ENCODE results near the gene MYL9.

MYL9 gene

DNA sequence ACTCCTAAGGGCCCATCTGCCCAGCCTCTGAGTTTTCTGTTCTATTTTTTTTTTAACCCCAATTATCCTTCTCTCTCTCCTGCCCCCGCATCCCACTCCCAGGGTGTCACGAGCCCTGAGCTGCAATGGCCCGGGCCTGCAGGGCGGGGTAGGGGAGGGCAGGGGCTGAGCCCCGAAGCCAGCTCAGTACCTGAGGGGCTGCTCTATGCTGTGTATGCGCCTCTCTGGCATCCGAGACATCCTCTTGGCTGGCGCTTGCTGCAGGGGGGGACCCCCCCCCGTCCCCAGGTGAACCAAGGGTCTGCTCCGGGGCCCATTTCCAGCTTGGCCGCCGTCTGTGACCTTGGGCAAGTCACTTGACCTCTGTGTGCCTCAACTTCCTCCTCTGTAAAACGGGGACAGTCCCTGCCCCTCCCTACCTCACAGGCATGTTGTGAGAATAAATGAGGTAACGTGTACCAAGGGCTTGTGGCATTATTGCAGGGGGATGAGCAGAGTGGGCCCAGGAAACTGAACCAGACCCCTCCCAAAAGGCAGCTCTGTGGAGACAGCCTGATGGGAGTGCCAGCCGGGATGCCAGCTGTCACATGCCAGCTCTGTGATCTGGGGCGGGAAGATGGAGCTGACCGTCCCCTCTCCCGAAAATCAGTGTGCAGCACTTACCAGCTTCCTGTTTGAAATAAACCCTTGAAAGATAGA lies 13.0 kb upstream of the MYL9 start:
- peaks cover 37% of the 10 kb centered on the region for H3K36me3 ChIP-seq (ENCODE audit: insufficient read depth, low read length)
- H3K27me3 ChIP-seq (ENCODE audit: control insufficient read depth in 1 of 2, insufficient read depth in 2 of 2, low read length in 2 of 2), result no peaks in the 10 kb centered on the region
- H3K4me1 ChIP-seq (ENCODE audit: insufficient read depth, low read length), result peaks cover 35% of the 10 kb centered on the region
- H3K9ac ChIP-seq (ENCODE audit: low read length), result no peak overlapping the region
- no peaks in the 10 kb centered on the region for H3K9me3 ChIP-seq (ENCODE audit: low read length)
- peak overlapping the region; percentile 73 for H3K27ac ChIP-seq (ENCODE audit: low read depth, low read length)
- H3K4me3 ChIP-seq (ENCODE audit: low read depth in 1 of 2, low read length in 2 of 2), result no peak overlapping the region

DNA sequence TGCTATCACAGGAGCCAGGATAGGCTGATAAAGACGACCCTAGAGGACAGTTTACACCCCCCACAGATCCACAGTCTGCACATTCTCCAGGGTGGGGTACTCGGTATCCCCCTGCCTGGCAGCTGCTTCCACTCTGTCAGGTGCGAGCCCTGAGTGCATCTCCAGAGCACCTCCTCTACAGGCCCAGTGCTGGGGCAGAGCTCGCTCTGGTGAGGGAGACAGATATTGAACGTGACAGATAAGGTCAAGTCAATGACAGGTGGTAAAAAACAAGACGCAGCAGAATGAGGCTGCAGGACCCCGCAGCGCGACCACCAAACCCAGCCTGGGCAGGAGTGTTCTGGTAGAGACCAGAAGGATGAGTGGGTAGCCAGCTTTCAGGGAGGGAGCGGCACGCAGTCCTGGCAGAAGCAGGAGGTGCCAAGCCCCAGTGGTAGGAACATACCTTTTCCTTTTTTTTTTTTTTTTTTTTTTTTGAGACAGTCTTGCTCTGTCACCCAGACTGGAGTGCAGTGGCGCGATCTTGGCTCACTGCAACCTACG lies 12.4 kb upstream of the MYL9 start:
- Histone ChIP-seq H3K27ac (ENCODE audit: low read depth, low read length) (no peak overlapping the region), H3K9me3 (ENCODE audit: low read length) (no peaks in the 10 kb centered on the region), H3K9ac (ENCODE audit: low read length) (no peak overlapping the region), H3K4me3 (ENCODE audit: low read depth in 1 of 2, low read length in 2 of 2) (no peak overlapping the region), H3K4me1 (ENCODE audit: insufficient read depth, low read length) (peaks cover 29% of the 10 kb centered on the region), H3K27me3 (ENCODE audit: control insufficient read depth in 1 of 2, insufficient read depth in 2 of 2, low read length in 2 of 2) (no peaks in the 10 kb centered on the region), H3K36me3 (ENCODE audit: insufficient read depth, low read length) (peaks cover 33% of the 10 kb centered on the region)

DNA sequence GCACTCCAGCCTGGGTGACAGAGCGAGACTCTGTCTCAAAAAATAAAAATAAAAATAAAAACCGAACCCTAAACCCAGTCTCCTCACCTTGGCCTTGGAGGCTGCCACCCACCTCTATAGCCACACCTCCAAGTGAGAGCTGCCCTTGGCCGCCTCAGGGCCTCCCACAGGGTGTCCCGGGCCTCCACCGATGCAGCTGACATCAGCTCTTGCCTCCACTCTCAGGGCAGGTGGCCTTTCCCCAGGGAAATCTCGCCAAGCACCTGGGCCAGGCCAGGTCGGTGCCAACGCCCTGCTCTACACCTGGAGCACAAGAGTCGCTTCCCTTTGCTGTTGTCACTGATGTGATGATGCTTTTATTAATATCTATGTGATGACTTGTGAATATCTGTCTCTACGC lies 8.9 kb upstream of the MYL9 start:
- H3K27ac ChIP-seq (ENCODE audit: low read depth, low read length), result no peak overlapping the region
- H3K4me1 ChIP-seq (ENCODE audit: insufficient read depth, low read length), result peaks cover 7% of the 10 kb centered on the region
- no peaks in the 10 kb centered on the region for H3K9me3 ChIP-seq (ENCODE audit: low read length)
- H3K9ac ChIP-seq (ENCODE audit: low read length), result no peak overlapping the region
- H3K36me3 ChIP-seq (ENCODE audit: insufficient read depth, low read length), result peaks cover 4% of the 10 kb centered on the region
- no peak overlapping the region for H3K4me3 ChIP-seq (ENCODE audit: low read depth in 1 of 2, low read length in 2 of 2)
- no peaks in the 10 kb centered on the region for H3K27me3 ChIP-seq (ENCODE audit: control insufficient read depth in 1 of 2, insufficient read depth in 2 of 2, low read length in 2 of 2)

DNA sequence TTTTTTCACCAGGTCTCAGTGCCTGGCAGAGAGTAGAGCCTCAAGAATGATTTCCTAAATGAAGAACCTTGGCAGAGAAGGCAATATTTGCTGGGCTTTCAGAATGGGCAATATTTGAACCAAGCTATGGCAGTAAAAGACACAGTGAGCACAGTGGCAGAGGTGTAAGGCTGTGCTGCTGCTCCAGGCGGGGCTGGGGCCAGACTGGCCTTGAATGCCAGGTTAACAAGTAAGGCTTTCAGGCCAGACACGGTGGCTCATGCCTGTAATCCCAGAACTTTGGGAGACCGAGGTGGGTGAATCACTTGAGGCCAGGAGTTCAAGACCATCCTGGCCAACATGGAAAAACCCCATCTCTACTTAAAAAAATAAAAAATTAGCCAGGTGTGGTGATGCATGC lies 8.5 kb upstream of the MYL9 start:
- H3K4me3 ChIP-seq (ENCODE audit: low read depth in 1 of 2, low read length in 2 of 2), result no peak overlapping the region
- peaks cover 2% of the 10 kb centered on the region for H3K4me1 ChIP-seq (ENCODE audit: insufficient read depth, low read length)
- no peaks in the 10 kb centered on the region for H3K27me3 ChIP-seq (ENCODE audit: control insufficient read depth in 1 of 2, insufficient read depth in 2 of 2, low read length in 2 of 2)
- no peak overlapping the region for H3K27ac ChIP-seq (ENCODE audit: low read depth, low read length)
- no peaks in the 10 kb centered on the region for H3K36me3 ChIP-seq (ENCODE audit: insufficient read depth, low read length)
- H3K9me3 ChIP-seq (ENCODE audit: low read length), result no peaks in the 10 kb centered on the region
- H3K9ac ChIP-seq (ENCODE audit: low read length), result no peak overlapping the region

DNA sequence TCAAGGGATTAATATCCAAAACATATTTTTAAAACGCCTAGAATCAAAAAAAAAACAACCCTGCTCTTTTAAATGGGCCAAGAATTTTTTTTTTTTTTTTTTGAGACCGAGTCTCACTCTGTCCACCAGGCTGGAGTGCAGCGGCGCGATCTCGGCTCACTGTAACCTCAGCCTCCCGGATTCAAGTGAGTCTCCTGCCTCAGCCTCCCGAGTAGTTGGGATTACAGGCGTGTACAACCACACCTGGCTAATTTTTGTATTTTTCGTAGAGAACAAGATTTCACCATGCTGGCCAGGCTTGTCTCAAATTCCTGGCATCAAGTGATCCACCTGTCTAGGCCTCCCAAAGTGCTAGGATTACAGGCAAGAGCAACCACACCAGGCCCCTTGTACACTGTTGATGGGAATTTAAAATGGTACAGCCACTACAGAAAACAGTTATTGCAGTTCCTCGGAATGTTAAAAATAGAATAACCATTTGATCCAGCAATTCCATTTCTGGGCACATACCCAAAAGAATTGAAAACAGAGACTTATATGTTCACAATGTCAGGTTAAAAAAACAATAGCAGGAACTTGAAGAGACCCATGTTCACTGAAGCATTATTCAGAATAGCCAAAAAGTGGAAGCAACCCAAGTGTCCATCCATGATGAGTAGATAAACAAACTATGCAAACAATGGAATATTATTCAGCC lies 3.1 kb upstream of the MYL9 start:
- Histone ChIP-seq H3K9me3 (ENCODE audit: low read length) (no peaks in the 10 kb centered on the region), H3K27ac (ENCODE audit: low read depth, low read length) (peak overlapping the region; percentile 68), H3K9ac (ENCODE audit: low read length) (no peak overlapping the region), H3K36me3 (ENCODE audit: insufficient read depth, low read length) (peaks cover 10% of the 10 kb centered on the region), H3K4me3 (ENCODE audit: low read depth in 1 of 2, low read length in 2 of 2) (no peak overlapping the region), H3K27me3 (ENCODE audit: control insufficient read depth in 1 of 2, insufficient read depth in 2 of 2, low read length in 2 of 2) (no peaks in the 10 kb centered on the region), H3K4me1 (ENCODE audit: insufficient read depth, low read length) (peaks cover 7% of the 10 kb centered on the region)

DNA sequence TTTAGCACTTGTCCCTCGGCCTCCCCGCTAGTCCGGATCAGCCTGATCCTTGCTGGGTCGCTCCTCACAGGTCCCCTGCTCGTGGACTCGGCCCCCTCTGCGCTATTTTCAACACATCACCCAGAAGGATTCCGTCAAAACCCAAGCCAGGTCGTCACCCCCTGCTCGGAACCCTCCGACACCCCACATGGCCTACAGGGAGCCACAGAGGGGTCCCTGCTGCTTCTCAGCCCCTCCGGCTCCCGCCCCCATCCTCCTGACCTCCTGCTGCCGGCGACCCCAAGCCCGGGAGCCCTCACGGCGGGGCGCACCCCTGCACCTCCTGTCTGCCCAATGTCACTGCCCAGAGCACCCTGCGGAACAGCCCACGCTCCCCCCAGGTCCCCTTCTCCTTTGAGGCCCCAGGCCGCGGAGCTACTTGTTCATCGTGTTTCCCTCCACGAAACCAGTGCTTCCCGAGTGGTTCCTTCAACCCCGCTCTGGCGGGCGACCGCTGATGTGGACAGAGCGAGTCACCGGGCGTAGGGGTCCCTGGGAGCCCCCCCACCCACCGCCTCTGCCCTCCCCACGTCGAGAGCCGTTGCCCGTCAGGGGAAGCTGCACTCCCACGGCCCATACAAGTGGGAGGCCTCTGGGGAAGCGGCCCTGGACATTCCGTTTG lies 638 bp upstream of the MYL9 start:
- Histone ChIP-seq H3K36me3 (ENCODE audit: insufficient read depth, low read length) (peaks cover 26% of the 10 kb centered on the region), H3K4me3 (ENCODE audit: low read depth in 1 of 2, low read length in 2 of 2) (peak overlapping the region; percentile 56 to 96), H3K27ac (ENCODE audit: low read depth, low read length) (peak overlapping the region; percentile 96), H3K4me1 (ENCODE audit: insufficient read depth, low read length) (peaks cover 26% of the 10 kb centered on the region), H3K9ac (ENCODE audit: low read length) (peak overlapping the region; percentile 39), H3K9me3 (ENCODE audit: low read length) (no peaks in the 10 kb centered on the region), H3K27me3 (ENCODE audit: control insufficient read depth in 1 of 2, insufficient read depth in 2 of 2, low read length in 2 of 2) (no peaks in the 10 kb centered on the region)

DNA sequence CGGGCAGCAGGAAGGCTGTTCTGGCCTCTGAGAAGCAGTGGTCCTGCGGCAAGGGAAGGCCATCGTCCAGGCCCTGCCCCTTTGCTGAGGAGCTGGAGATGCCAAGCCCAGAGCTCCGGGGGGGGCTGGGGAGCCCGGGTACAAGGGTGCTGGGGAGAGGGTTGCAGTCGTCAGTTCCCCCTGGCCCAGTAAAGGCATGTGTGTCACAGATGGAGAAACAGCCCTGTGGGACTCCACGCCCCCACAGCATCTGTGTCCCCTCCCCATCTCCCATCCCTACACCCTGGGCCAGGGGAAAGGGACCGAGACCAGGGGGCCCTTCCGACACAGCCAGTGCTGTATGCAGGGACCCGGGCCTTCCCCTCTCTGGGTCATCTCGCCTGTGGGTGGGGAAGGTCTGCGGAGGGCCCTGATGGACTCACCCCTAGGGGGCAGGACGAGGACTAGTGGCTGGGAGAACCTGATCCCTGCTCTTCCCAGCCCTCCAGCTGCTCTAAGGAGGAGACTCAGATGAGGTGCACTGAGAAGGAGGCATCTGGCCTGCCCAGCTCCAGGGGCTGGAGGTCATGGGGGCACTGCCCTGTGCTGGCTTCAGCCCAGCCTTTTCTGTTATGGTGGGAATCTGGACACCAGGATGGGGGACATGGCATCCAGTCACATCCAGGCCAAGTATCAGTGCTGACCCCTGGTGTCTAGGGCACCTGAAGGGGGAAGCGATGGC lies 609 bp downstream of the MYL9 start:
- H3K9me3 ChIP-seq (ENCODE audit: low read length), result no peaks in the 10 kb centered on the region
- H3K9ac ChIP-seq (ENCODE audit: low read length), result peak overlapping the region; percentile 94
- peak overlapping the region; percentile 80 to 96 for H3K4me3 ChIP-seq (ENCODE audit: low read depth in 1 of 2, low read length in 2 of 2)
- peaks cover 39% of the 10 kb centered on the region for H3K36me3 ChIP-seq (ENCODE audit: insufficient read depth, low read length)
- H3K27me3 ChIP-seq (ENCODE audit: control insufficient read depth in 1 of 2, insufficient read depth in 2 of 2, low read length in 2 of 2), result no peaks in the 10 kb centered on the region
- peaks cover 33% of the 10 kb centered on the region for H3K4me1 ChIP-seq (ENCODE audit: insufficient read depth, low read length)
- peak overlapping the region; percentile 96 for H3K27ac ChIP-seq (ENCODE audit: low read depth, low read length)

DNA sequence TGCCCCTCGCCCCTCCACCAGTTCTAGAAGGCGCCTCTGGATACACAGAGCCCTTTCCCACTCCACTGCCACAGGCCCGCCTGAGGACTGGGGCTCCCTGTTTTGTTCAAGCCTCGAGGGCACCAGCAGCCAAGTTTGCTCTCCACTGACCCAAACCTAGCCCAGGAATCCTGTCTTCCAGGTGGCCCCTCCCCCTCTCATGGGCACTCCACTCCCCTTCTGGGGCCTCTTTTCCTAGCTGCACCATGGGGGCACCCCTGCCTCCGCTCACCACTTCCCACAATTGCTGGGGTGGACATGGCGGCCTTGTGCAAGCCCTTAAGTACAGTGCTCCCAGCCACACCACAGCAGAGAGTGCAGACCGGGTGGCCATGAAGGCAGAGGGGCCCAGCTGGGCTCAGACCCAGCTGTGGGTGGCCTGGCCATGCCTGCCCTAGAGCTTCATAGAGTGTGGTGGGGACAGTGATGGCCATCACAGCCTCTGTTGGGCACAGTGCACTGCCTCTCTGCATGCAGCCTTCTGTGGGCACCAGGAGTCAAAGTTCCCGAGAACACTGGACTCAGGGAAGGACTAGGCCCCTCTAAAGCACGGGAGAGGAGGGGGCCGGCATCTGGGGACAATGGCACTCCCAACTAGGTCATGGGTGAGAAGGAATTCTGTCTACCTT lies 1.3 kb downstream of the MYL9 start:
- Histone ChIP-seq H3K4me3 (ENCODE audit: low read depth in 1 of 2, low read length in 2 of 2) (peak overlapping the region; percentile 80 to 96), H3K9ac (ENCODE audit: low read length) (peak overlapping the region; percentile 94), H3K36me3 (ENCODE audit: insufficient read depth, low read length) (peaks cover 46% of the 10 kb centered on the region), H3K27me3 (ENCODE audit: control insufficient read depth in 1 of 2, insufficient read depth in 2 of 2, low read length in 2 of 2) (no peaks in the 10 kb centered on the region), H3K27ac (ENCODE audit: low read depth, low read length) (peak overlapping the region; percentile 96), H3K9me3 (ENCODE audit: low read length) (no peaks in the 10 kb centered on the region), H3K4me1 (ENCODE audit: insufficient read depth, low read length) (peaks cover 39% of the 10 kb centered on the region)

DNA sequence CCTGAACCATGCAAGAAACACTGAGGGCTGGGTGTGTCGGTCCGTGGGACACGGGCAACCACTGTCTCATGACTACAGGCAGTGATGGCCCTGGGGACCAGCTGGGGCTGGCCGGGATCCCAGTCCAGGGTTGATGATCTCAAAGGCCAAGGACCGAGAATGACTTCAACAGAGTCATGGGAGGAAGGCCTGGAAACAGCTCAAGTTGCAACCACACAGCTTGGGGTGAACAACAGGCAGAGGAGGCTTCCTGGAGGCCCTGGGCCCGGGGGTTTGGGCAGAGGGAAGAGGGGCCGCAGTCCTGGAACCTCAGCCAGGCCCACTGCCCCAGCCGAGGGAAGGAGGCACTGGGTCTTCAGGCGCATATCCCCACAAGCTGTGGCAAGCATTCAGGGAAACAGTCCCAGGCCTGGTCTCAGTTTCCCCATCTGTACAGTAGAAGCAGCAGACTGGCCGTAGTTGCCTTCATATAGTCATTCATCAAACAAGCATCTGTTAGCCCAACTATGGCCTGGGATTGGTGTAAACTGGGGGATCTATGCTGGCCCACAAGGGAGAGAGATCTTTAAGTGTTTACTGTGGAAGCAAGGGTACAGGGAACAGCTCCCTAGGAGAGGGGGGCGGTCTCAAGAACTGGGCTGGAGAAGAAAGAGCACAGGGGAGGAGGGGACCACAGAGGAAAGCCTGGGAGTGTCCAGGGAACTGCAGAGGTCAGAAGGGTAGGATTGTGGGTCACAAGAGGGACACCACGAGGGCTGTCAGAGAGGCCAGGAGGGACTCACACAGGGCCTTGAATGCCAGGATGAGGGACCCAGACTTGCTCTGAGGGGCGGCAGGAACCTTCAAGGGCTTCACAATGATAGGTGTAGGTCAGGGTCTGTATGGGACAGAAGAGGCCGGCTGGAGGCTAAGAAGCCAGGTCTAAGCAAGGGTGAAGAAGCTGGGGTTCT lies 2.1 kb downstream of the MYL9 start:
- Histone ChIP-seq H3K27me3 (ENCODE audit: control insufficient read depth in 1 of 2, insufficient read depth in 2 of 2, low read length in 2 of 2) (no peaks in the 10 kb centered on the region), H3K9me3 (ENCODE audit: low read length) (no peaks in the 10 kb centered on the region), H3K4me3 (ENCODE audit: low read depth in 1 of 2, low read length in 2 of 2) (peak overlapping the region; percentile 80 to 96), H3K4me1 (ENCODE audit: insufficient read depth, low read length) (peaks cover 34% of the 10 kb centered on the region), H3K9ac (ENCODE audit: low read length) (peak overlapping the region; percentile 94), H3K36me3 (ENCODE audit: insufficient read depth, low read length) (peaks cover 54% of the 10 kb centered on the region), H3K27ac (ENCODE audit: low read depth, low read length) (peak overlapping the region; percentile 96)
